ENCODE data around the gene TRPC4.

TRPC4 gene

GRCh38 chr13:37715606-37716015 lies 154.0 kb downstream of the TRPC4 start:
- no peak for DNase-seq

- no peak for DNase-seq
Observed at GRCh38 chr13:37709318-37709717, 160.3 kb downstream of the TRPC4 start.

GRCh38 chr13:37707739-37708500 lies 161.7 kb downstream of the TRPC4 start:
- no peak for DNase-seq

- no peak for DNase-seq
Observed at GRCh38 chr13:37706041-37706440, 163.5 kb downstream of the TRPC4 start.

- no peak for DNase-seq
Observed at GRCh38 chr13:37701972-37702371, 167.6 kb downstream of the TRPC4 start.

- no peak for DNase-seq
Observed at GRCh38 chr13:37701306-37701705, 168.3 kb downstream of the TRPC4 start.

GRCh38 chr13:37700887-37701286 lies 168.7 kb downstream of the TRPC4 start:
- no peak for DNase-seq

- no peak for DNase-seq
Observed at GRCh38 chr13:37695200-37695599, 174.4 kb downstream of the TRPC4 start.

- no peak for DNase-seq
Observed at GRCh38 chr13:37690361-37690760, 179.2 kb downstream of the TRPC4 start.

DNA sequence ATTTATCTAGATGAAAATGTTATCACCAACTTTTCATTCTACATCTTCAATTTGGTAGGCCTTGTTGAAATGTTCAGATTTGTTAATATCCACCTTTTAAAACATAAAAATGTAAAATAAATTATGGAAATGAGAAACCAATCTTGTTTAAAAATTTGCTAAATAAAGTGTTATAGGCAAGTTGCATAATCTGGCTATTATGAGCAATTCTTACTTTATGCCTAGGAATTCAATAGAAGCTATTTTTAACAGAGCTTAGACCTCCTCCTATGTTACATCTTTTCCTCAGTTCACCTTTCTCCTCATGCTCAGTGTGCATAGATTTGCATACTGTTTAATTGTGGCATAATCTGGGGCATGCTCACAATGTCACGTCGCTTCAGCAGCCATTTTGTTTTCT lies 183.1 kb downstream of the TRPC4 start:
- DNase-seq: no peak

DNA sequence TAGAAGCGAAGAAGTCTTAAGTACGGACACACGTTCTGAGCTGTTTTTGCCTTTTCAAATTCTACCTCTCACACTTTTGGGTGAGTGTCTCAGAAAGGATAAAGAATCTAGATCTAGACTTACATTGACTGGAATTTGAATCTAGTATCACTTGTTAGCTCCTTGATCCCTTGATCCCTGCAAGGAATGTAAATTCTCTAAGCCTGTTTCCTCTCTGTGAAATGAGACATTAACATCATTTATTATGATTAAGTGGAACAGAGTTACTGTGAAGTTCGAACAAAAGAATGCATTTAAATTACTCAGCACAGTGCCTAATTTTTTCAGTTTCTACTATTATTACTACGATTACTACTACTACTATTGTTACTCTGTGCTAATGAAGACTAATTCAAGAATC lies 184.4 kb downstream of the TRPC4 start:
- DNase-seq: no peak

DNA sequence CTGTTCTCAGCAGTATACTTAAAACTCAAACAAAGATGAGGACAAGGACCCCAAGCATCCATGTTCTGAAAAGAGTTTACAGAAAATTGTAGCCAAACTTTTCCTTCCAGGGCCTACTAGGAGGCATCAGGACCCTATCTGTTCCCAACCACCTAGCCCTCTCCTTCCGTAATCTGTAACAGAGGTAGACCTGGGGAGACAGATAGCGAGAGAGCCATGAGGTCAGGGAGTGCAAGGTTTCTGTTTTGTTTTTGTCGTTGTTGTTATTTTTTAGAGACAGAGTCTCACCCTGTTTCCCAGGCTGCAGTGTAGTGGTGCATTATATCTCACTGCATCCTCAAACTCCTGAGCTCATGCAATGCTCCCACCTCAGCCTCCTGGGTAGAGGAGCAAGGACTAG lies 187.1 kb downstream of the TRPC4 start:
- no peak for DNase-seq

- DNase-seq: no peak
Observed at GRCh38 chr13:37681281-37682032, 188.1 kb downstream of the TRPC4 start.

DNA sequence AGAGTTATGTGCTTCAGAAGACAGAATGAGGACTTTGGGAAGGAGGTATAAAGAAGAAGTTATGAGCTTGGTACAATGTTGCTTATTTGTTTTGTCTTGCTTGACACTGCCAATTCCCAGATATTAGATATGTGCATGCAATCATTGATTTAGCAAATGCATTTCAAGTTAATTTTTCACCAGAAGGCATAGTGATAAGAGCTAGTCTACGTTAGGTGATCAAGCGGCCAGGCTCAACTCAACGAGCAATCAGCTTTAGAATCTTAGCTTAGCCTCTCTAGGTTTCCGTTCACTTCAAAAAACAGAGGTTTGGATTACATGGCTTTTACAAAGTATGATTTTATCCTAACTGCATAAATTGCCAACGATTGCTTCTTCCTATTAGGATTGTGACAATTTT lies 189.4 kb downstream of the TRPC4 start:
- DNase-seq: no peak

DNA sequence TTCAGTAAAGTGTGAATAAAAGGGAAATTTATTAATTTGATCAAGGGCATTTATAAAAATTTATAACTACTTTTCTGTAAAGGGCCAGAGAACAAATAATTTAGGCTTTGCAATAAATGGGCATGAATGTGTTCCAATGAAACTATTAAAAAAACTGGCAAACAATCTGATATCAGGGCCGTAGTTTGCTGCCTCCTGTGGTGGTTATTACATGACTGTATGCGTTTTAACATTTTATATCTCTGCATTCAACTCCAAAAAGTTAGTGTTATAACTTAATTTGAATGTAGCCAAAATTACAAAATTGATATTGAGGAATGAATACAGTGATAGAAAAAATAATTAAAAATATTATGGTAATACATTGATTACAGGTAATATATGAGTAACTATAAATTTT lies 190.5 kb downstream of the TRPC4 start:
- no peak for DNase-seq

GRCh38 chr13:37669845-37670244 lies 199.7 kb downstream of the TRPC4 start:
- DNase-seq: no peak

DNA sequence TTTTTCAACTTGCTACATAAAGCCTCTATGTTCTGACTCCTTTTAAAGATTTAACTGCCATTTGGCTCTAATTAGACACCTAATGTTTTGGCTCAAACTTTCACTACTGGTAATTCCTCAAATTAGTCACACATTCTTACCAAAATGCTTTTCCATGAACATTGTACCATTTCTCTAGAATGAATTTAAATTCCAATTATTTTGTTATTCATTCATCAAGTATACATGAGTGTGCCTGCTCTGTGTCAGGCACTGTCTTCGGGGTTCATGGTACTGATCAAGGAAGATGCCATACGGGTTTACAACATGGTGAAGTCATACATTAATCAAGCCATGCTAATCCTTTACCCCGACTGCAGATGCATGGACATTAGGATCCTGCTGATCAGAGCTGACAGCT lies 201.9 kb downstream of the TRPC4 start:
- no peak for DNase-seq

DNA sequence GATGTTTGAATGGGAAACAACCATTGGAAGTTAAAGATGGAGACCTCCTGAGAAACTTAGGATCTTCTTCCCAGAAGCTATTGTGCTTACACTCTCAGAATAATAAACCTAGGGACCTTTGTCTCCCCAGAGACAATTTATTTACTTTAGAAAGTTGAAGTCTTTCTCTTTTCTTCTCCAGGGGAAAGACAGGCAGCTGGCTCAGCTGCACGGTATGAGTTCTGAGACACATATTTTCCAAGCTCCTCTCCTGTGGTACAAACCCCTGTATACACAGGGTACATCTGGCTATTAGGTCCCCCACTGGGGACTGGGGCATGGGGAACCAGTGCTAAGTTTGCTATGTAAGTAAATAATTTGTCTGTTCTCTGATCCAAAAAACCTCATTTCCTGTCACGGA lies 203.5 kb downstream of the TRPC4 start:
- DNase-seq: no peak

- DNase-seq: no peak
Observed at GRCh38 chr13:37665420-37665819, 204.2 kb downstream of the TRPC4 start.

DNA sequence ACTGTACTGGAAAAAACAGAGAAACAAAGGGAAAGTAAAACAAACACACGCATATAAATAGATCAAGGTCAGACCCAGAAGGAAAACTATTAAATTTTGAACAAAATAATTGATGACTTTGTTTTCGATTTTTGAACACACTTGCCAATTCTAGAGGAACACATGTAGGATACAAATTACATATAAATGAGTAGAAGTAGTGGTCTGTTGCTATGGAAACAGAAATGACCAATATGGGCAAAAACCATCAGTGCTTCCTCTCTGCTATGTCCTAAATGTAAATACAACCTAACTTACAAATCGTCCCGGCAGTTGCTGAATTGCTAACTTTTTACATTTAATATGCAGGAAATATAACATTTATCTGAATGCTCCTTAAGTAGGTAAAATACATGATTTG lies 205.8 kb downstream of the TRPC4 start:
- DNase-seq: no peak

DNA sequence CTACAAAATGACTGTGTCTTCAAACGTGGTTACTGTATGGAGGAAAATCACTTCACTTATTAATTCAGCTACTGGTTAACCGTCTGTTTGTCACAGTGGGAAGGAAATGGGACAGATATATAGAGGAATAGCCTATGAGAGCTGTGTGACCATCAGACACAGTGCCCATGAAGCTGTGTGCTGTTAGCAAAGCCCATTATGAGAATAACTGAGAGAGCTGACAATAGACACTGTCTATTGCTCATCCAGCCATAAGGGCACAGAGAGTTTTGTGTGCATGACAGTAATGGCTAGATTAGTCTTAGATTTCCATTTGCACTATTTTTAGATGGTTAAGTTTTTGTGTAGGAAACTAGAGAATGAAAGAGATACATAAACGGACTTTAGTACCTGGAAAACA lies 206.9 kb downstream of the TRPC4 start:
- DNase-seq: no peak

- no peak for DNase-seq
Observed at GRCh38 chr13:37657956-37658355, 211.6 kb downstream of the TRPC4 start.

GRCh38 chr13:37657134-37657533 lies 212.4 kb downstream of the TRPC4 start:
- DNase-seq: no peak

DNA sequence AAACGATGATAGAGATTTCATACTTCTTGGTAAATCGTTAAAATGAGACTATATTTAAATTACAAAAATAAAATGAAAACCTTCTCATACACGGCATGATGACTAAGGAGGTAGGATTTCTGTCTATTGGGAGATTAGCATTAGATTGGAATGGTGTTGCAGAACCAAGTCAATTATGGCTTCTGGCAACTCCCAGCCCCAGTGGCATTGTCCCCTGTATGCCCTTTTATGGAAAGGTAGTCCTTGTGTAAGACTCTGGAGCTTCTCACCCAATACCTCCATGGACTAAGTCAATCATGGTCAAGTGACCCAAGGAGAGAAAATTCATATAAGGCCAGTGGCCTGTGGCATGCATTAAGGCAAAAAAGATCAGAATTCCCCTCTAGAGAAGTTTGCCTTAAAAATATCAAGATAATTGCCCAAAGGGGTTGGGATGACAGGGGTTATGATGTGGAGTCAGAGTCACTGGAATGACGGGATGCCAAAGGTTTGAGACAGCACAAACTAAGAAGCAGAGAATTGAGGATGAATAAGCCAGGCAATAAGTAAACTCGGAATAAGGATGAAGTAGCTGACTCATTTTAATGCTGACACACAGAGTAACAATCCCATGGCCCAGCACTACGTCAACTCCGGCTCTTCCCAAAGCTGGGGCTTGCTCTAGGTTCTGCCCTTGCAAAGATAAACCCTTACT lies 213.2 kb downstream of the TRPC4 start:
- no peak for DNase-seq

Measured in activated CD4-positive, alpha-beta T cell treated with anti-CD3 and anti-CD28 coated beads for 1 hour (primary cell).